Measurements from ENCODE around the gene AICDA.
"Not testable (repeated sequence)": the region's sequence is repeated elsewhere in the genome, so short reads cannot be mapped to it uniquely, and the experiment has no call there.

The AICDA gene

GRCh38 chr12:8590842-8591545 is 21.7 kb downstream of the AICDA start:
- Histone ChIP-seq H3K4me2 (no peak overlapping the region), H3K27me3 (no peaks in the 10 kb centered on the region), H3K9ac (no peak overlapping the region)

DNA sequence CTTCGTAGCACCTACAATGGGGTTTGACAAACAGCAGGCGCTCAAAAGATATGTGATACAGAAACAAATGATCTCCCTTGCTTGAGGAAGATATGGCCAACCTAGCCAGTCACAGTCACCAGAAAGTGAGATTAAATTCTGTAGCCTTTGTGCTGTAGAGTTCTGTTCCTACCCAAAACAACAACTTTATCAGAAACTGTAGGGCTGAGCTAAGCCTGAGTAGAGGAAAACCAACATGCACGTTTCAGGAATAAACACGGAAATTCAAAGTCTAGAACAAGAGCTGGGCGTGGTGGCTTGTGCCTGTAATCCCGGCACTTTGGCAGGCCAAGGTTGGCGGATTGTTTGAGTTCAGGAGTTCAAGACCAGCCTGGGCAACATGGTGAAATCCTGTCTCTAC is 23.0 kb downstream of the AICDA start:
- Histone ChIP-seq H3K27me3 (no peaks in the 10 kb centered on the region), H3K4me1 (peaks cover 2% of the 10 kb centered on the region), H3K4me3 (no peak overlapping the region), H4K20me1 (no peaks in the 10 kb centered on the region), H3K27ac (no peak overlapping the region), H3K4me2 (no peak overlapping the region), H3K9ac (no peak overlapping the region), H3K36me3 (no peaks in the 10 kb centered on the region), H3K9me3 (no peaks in the 10 kb centered on the region)
- TF ChIP-seq Cebpa-rat (IDR thresholded peaks at IDR 0.05): no peak

More at GRCh38 chr12:8590842-8591545, 21.7 kb downstream of the AICDA start:
- Histone ChIP-seq H3K27ac (no peak overlapping the region), H3K4me1 (no peaks in the 10 kb centered on the region), H3K4me3 (no peak overlapping the region), H4K20me1 (no peaks in the 10 kb centered on the region), H3K9me3 (no peaks in the 10 kb centered on the region), H3K36me3 (no peaks in the 10 kb centered on the region)
- no peak for TF ChIP-seq Cebpa-rat (IDR thresholded peaks at IDR 0.05)

GRCh38 chr12:8584478-8584877 is 28.2 kb downstream of the AICDA start:
- H3K9me3 ChIP-seq, H3K36me3 ChIP-seq, H3K9ac ChIP-seq: not testable (repeated sequence)

GRCh38 chr12:8584004-8584403 is 28.7 kb downstream of the AICDA start:
- Histone ChIP-seq H3K27me3 (no peaks in the 10 kb centered on the region), H3K4me2 (peak overlapping the region; percentile 50), H3K9me3 (no peaks in the 10 kb centered on the region), H4K20me1 (no peaks in the 10 kb centered on the region), H3K9ac (no peak overlapping the region), H3K4me1 (peaks cover 50% of the 10 kb centered on the region), H3K4me3 (no peak overlapping the region), H3K27ac (no peak overlapping the region), H3K36me3 (no peaks in the 10 kb centered on the region)
- no peak for TF ChIP-seq Cebpa-rat (IDR thresholded peaks at IDR 0.05)

More at GRCh38 chr12:8584478-8584877, 28.2 kb downstream of the AICDA start:
- not testable (repeated sequence) for H3K27ac ChIP-seq, H3K4me3 ChIP-seq, H3K27me3 ChIP-seq, H4K20me1 ChIP-seq
- peak overlapping the region; percentile 50 for H3K4me2 ChIP-seq
- peaks cover 45% of the 10 kb centered on the region for H3K4me1 ChIP-seq

GRCh38 chr12:8581098-8581784 is 31.4 kb downstream of the AICDA start:
- H3K36me3 ChIP-seq: no peaks in the 10 kb centered on the region
- no peak overlapping the region for H3K9ac ChIP-seq
- peak overlapping the region; percentile 52 for H3K4me2 ChIP-seq
- H4K20me1 ChIP-seq: no peaks in the 10 kb centered on the region
- 0 out of 2 replicates have a peak overlapping the region, but pooled peaks have one; percentile 22 for H3K27ac ChIP-seq
- H3K4me1 ChIP-seq: peaks cover 68% of the 10 kb centered on the region
- H3K9me3 ChIP-seq: no peaks in the 10 kb centered on the region
- no peaks in the 10 kb centered on the region for H3K27me3 ChIP-seq
- no peak for TF ChIP-seq Cebpa-rat (IDR thresholded peaks at IDR 0.05)
- H3K4me3 ChIP-seq: no peak overlapping the region

GRCh38 chr12:8577879-8578278 is 34.8 kb downstream of the AICDA start:
- no peak for TF ChIP-seq Cebpa-rat (IDR thresholded peaks at IDR 0.05)

DNA sequence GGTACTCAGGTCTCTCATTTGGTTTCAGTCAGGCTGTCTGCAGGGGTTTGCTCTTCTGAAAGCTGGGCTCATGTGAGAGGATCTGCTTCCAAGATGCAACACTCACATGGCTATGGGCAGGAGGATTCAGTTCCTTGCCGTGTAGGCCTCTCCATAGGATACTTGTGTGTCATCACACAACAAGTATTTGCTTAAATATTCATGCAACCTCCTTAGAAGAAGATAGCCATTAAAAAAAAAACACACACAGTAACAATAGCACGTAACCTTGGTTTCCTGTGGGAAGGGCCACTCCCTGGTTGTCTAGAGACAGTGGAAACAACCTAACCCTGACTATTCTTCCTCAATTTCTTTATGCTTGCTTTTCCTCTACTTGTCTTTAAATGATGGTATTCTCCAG is 40.2 kb downstream of the AICDA start:
- Histone ChIP-seq H3K4me3 (no peak overlapping the region), H3K36me3 (no peaks in the 10 kb centered on the region), H3K4me2 (no peak overlapping the region), H3K4me1 (peaks cover 8% of the 10 kb centered on the region), H4K20me1 (no peaks in the 10 kb centered on the region), H3K9me3 (peaks cover 15% of the 10 kb centered on the region), H3K27me3 (no peaks in the 10 kb centered on the region), H3K9ac (no peak overlapping the region), H3K27ac (no peak overlapping the region)
- no peak for TF ChIP-seq Cebpa-rat (IDR thresholded peaks at IDR 0.05)

More at GRCh38 chr12:8577879-8578278, 34.8 kb downstream of the AICDA start:
- H3K4me3 ChIP-seq: no peak overlapping the region
- H3K9me3 ChIP-seq: no peaks in the 10 kb centered on the region
- H3K4me1 ChIP-seq: peaks cover 49% of the 10 kb centered on the region
- H3K27ac ChIP-seq: no peak overlapping the region
- H3K4me2 ChIP-seq: peak overlapping the region; percentile 54
- no peak overlapping the region for H3K9ac ChIP-seq
- H3K36me3 ChIP-seq: no peaks in the 10 kb centered on the region
- H3K27me3 ChIP-seq: no peaks in the 10 kb centered on the region
- no peaks in the 10 kb centered on the region for H4K20me1 ChIP-seq

GRCh38 chr12:8566525-8566924 is 46.1 kb downstream of the AICDA start:
- no peaks in the 10 kb centered on the region for H3K4me1 ChIP-seq
- H3K4me2 ChIP-seq: no peak overlapping the region
- no peaks in the 10 kb centered on the region for H3K36me3 ChIP-seq
- no peak overlapping the region for H3K4me3 ChIP-seq
- H3K9ac ChIP-seq: no peak overlapping the region
- H3K27ac ChIP-seq: no peak overlapping the region
- TF ChIP-seq Cebpa-rat (IDR thresholded peaks at IDR 0.05): no peak
- H4K20me1 ChIP-seq: no peaks in the 10 kb centered on the region
- H3K9me3 ChIP-seq: peaks cover 43% of the 10 kb centered on the region
- no peaks in the 10 kb centered on the region for H3K27me3 ChIP-seq

DNA sequence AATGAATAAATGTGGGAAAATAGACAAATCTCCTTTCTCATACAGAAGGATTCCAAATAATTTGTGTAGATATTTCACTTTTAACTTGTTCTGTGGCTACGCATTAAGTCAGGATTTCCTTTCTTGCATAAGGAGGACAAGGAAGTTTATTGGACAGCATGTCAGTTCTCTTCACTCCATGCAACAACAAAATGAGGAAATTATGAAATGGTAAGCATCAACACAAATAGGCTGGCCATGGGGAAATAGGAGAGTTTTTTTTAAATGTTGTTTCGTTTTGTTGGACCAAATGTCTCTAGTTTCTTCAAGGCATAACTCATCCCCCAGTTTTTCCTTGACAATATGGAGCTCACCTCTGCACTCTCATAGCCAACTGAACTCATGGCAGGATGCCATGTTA is 46.6 kb downstream of the AICDA start:
- H3K4me1 ChIP-seq, H3K27me3 ChIP-seq, H4K20me1 ChIP-seq, H3K36me3 ChIP-seq, H3K4me2 ChIP-seq, H3K9ac ChIP-seq, H3K4me3 ChIP-seq, H3K27ac ChIP-seq: not testable (repeated sequence)
- peaks cover 47% of the 10 kb centered on the region for H3K9me3 ChIP-seq

DNA sequence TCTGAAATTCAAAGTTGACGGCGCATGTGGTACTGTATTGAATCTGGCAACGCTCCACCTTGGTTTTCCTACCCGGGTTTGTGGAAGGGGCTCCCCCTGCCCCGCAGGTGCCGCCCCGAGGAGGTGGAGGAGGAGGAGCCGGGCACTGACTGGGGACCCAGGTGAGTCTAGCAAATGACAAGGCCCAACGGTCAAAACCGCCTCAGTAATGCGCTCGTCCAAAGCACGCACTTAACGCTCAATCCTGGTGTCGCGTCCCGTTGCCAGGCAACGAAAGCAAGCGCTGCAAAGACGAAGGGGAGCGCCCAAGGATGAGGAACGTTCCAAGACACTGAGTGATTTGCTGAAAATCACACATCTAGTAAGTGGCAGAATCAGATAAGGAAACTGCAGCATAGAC is 48.0 kb downstream of the AICDA start:
- Histone ChIP-seq H3K36me3 (no peaks in the 10 kb centered on the region), H3K4me3 (no peak overlapping the region), H3K4me2 (no peak overlapping the region), H3K9me3 (peaks cover 49% of the 10 kb centered on the region), H3K27me3 (no peaks in the 10 kb centered on the region), H3K9ac (no peak overlapping the region), H4K20me1 (no peaks in the 10 kb centered on the region), H3K4me1 (no peaks in the 10 kb centered on the region), H3K27ac (no peak overlapping the region)
- no peak for TF ChIP-seq Cebpa-rat (IDR thresholded peaks at IDR 0.05)

All from BLaER1 (cell line).